GM21526 (cell line): ENCODE results near the gene STK26.
A peak's percentile ranks its signal among the peaks of the same experiment; 100 is the strongest.
"Not testable (repeated sequence)": the region's sequence is repeated elsewhere in the genome, so short reads cannot be mapped to it uniquely, and the experiment has no call there.

ENCODE experiments used
- ATAC-seq: cut with Tn5 transposase; IDR thresholded peaks from one replicate; pipeline ENCODE4 v1.9.1; 2021; ENCODE audit warnings: moderate library complexity; ENCODE audit not compliant: unreplicated experiment, low FRiP score

Gene STK26

GRCh38 chrX:132092439-132093065 lies 69.5 kb downstream of the STK26 start:
- ATAC-seq = peak; percentile 85

- ATAC-seq = no peak
Observed at GRCh38 chrX:132093239-132093860, 70.2 kb downstream of the STK26 start.

- no peak for ATAC-seq
Observed at GRCh38 chrX:132094164-132094563, 71.1 kb downstream of the STK26 start.

GRCh38 chrX:132098704-132099103 lies 75.6 kb downstream of the STK26 start:
- not testable (repeated sequence) for ATAC-seq

- ATAC-seq = no peak
Observed at GRCh38 chrX:132101206-132101605, 78.1 kb downstream of the STK26 start.

GRCh38 chrX:132101799-132102198 lies 78.7 kb downstream of the STK26 start:
- no peak for ATAC-seq

GRCh38 chrX:132107291-132107690 lies 84.2 kb downstream of the STK26 start:
- no peak for ATAC-seq

GRCh38 chrX:132114607-132115006 lies 91.5 kb downstream of the STK26 start:
- no peak for ATAC-seq

GRCh38 chrX:132115792-132116191 lies 92.7 kb downstream of the STK26 start:
- no peak for ATAC-seq

- no peak for ATAC-seq
Observed at GRCh38 chrX:132118358-132118757, 95.3 kb downstream of the STK26 start.

- ATAC-seq = no peak
Observed at GRCh38 chrX:132119283-132119682, 96.2 kb downstream of the STK26 start.

GRCh38 chrX:132119821-132120515 lies 96.9 kb downstream of the STK26 start:
- ATAC-seq = no peak

GRCh38 chrX:132120913-132121312 lies 97.8 kb downstream of the STK26 start:
- no peak for ATAC-seq
